HEK293 (cell line): ENCODE data around the gene SPINK6.

Experiments used
- CTCF ChIA-PET: fragments of 350-600 bp; formaldehyde crosslinking; extraction: SDS; loops from one replicate; lab custom pipeline; 2021; ENCODE audit warnings: antibody characterized with exemption; lab: Yijun Ruan, JAX
- POLR2A ChIA-PET: fragments of 300-600 bp; formaldehyde crosslinking; extraction: SDS; loops from one replicate; lab custom pipeline; 2020; ENCODE audit warnings: antibody characterized with exemption, inconsistent platforms; lab: Yijun Ruan, JAX
- H3K27ac ChIP-seq: fragments of 200-500 bp; sonication (Bioruptor generic); 2 replicates; pipeline ENCODE4 v1.5.1; 2014; ENCODE audit warnings: low read depth, low read length, control low read depth, inconsistent platforms; ENCODE audit errors: extremely low read depth
- H3K36me3 ChIP-seq, 2 experiments: fragments of 200-500 bp in 1 of 2; sonication (Bioruptor generic) in 1 of 2; 1 replicate in 1 of 2; 2 replicates in 1 of 2; pipeline ENCODE4 v1.5.1; 2014 to 2017; ENCODE audit warnings: inconsistent platforms in 2 of 2, low read length in 2 of 2; ENCODE audit not compliant: control insufficient read depth in 2 of 2, insufficient read depth in 1 of 2
- H3K4me1 ChIP-seq: fragments of 200-500 bp; sonication (Bioruptor generic); 2 replicates; pipeline ENCODE4 v1.5.1; 2014; ENCODE audit warnings: mild to moderate bottlenecking, low read length, inconsistent platforms; ENCODE audit not compliant: control insufficient read depth, insufficient read depth
- H3K4me3 ChIP-seq: 2 replicates; pipeline ENCODE4 v1.5.1; 2011; ENCODE audit warnings: low read depth, mild to moderate bottlenecking, control low read depth, low read length, moderate library complexity
- H3K9me3 ChIP-seq: fragments of 200-500 bp; sonication (Bioruptor generic); 2 replicates; pipeline ENCODE4 v1.5.1; 2014; ENCODE audit warnings: low read depth, low read length, inconsistent platforms; ENCODE audit not compliant: control insufficient read depth, insufficient read depth
- BCL11B ChIP-seq: fragments of 450-650 bp; formaldehyde crosslinking; IDR thresholded peaks from 2 replicates; pipeline ENCODE4 v1.5.1; 2016; ENCODE audit warnings: low read depth, missing biosample characterization, missing genetic modification characterization
- GLI2 ChIP-seq: fragments of 450-650 bp; formaldehyde crosslinking; IDR thresholded peaks from 2 replicates; pipeline ENCODE4; 2017; ENCODE audit warnings: missing biosample characterization, missing genetic modification characterization, low read depth, borderline replicate concordance
- KLF9 ChIP-seq: fragments of 450-650 bp; formaldehyde crosslinking; IDR thresholded peaks from 2 replicates; pipeline ENCODE4 v1.5.1; 2016; ENCODE audit warnings: missing biosample characterization, missing genetic modification characterization, low read depth
- SCRT1 ChIP-seq: fragments of 450-650 bp; formaldehyde crosslinking; IDR thresholded peaks from 2 replicates; pipeline ENCODE4 v1.5.1; 2016; ENCODE audit warnings: missing biosample characterization, missing genetic modification characterization, borderline replicate concordance
- SETDB1 ChIP-seq: IDR thresholded peaks from one replicate; pipeline ENCODE4 v1.6.1; 2017; ENCODE audit warnings: mild to moderate bottlenecking, low read length, moderate library complexity, mixed read lengths; ENCODE audit not compliant: insufficient read length
- TSHZ1 ChIP-seq: fragments of 450-650 bp; formaldehyde crosslinking; IDR thresholded peaks from 2 replicates; pipeline ENCODE4 v1.5.1; 2016; ENCODE audit warnings: missing biosample characterization, missing genetic modification characterization, borderline replicate concordance
- ZBTB21 ChIP-seq: fragments of 450-650 bp; formaldehyde crosslinking; IDR thresholded peaks from 2 replicates; pipeline ENCODE4 v1.5.1; 2017; ENCODE audit warnings: missing biosample characterization, missing genetic modification characterization
- ZBTB6 ChIP-seq: fragments of 450-650 bp; formaldehyde crosslinking; IDR thresholded peaks from 2 replicates; pipeline ENCODE4 v1.5.1; 2017; ENCODE audit warnings: missing biosample characterization, missing genetic modification characterization
- ZNF112 ChIP-seq: fragments of 450-650 bp; formaldehyde crosslinking; IDR thresholded peaks from 2 replicates; pipeline ENCODE4 v1.5.0; 2017; ENCODE audit warnings: missing biosample characterization, missing genetic modification characterization
- ZNF114 ChIP-seq: fragments of 450-650 bp; formaldehyde crosslinking; IDR thresholded peaks from 2 replicates; pipeline ENCODE4 v1.5.0; 2017; ENCODE audit warnings: missing biosample characterization, missing genetic modification characterization
- ZNF133 ChIP-seq: fragments of 450-650 bp; formaldehyde crosslinking; IDR thresholded peaks from 2 replicates; pipeline ENCODE4 v1.5.1; 2016; ENCODE audit warnings: missing biosample characterization, missing genetic modification characterization
- ZNF2 ChIP-seq: fragments of 450-650 bp; formaldehyde crosslinking; IDR thresholded peaks from 2 replicates; pipeline ENCODE4 v1.5.1; 2016; ENCODE audit warnings: missing biosample characterization, missing genetic modification characterization
- ZNF335 ChIP-seq: fragments of 450-650 bp; formaldehyde crosslinking; conservative IDR thresholded peaks from 2 replicates; pipeline ENCODE4 v1.5.1; 2016; ENCODE audit warnings: missing biosample characterization, missing genetic modification characterization
- ZNF433 ChIP-seq: fragments of 450-650 bp; formaldehyde crosslinking; IDR thresholded peaks from 2 replicates; pipeline ENCODE4 v1.5.1; 2016; ENCODE audit warnings: missing biosample characterization, missing genetic modification characterization, low read depth
- ZNF529 ChIP-seq: fragments of 450-650 bp; formaldehyde crosslinking; IDR thresholded peaks from 2 replicates; pipeline ENCODE4 v1.5.1; 2017; ENCODE audit warnings: missing genetic modification characterization, missing biosample characterization; ENCODE audit not compliant: insufficient replicate concordance
- ZNF548 ChIP-seq: fragments of 450-650 bp; formaldehyde crosslinking; IDR thresholded peaks from 2 replicates; pipeline ENCODE4 v1.5.1; 2016; ENCODE audit warnings: missing biosample characterization, missing genetic modification characterization
- ZNF629 ChIP-seq: fragments of 450-650 bp; formaldehyde crosslinking; IDR thresholded peaks from 2 replicates; pipeline ENCODE4 v1.5.1; 2017; ENCODE audit warnings: missing biosample characterization, missing genetic modification characterization
- ZNF843 ChIP-seq: fragments of 450-650 bp; formaldehyde crosslinking; IDR thresholded peaks from 2 replicates; pipeline ENCODE4 v1.5.1; 2016; ENCODE audit warnings: missing biosample characterization, missing genetic modification characterization
- ZXDB ChIP-seq: fragments of 450-650 bp; formaldehyde crosslinking; IDR thresholded peaks from 2 replicates; pipeline ENCODE4 v1.5.1; 2016; ENCODE audit warnings: missing biosample characterization, missing genetic modification characterization
- TF ChIP-seq, protein P1 (sequence below): fragments of 450-650 bp; IDR thresholded peaks from 2 replicates; pipeline ENCODE4 v1.5.1; 2018; ENCODE audit warnings: missing biosample characterization, mild to moderate bottlenecking, missing genetic modification characterization
- TF ChIP-seq, protein P2 (sequence below): fragments of 450-650 bp; formaldehyde crosslinking; IDR thresholded peaks from 2 replicates; pipeline ENCODE4 v1.5.0; 2017; ENCODE audit warnings: missing biosample characterization, missing genetic modification characterization, borderline replicate concordance
- TF ChIP-seq, protein P3 (sequence below): fragments of 450-650 bp; formaldehyde crosslinking; IDR thresholded peaks from 2 replicates; pipeline ENCODE4 v1.5.1; 2016; ENCODE audit warnings: missing biosample characterization, missing genetic modification characterization

Gene SPINK6

GRCh38 chr5:148206620-148207019, 3.8 kb downstream of the SPINK6 start (continued):
- no peak for TF ChIP-seq TSHZ1
- no peak for TF ChIP-seq ZNF114 (tag by site-specific recombination)
- TF ChIP-seq ZXDB, result no peak
- TF ChIP-seq, protein P1, sequence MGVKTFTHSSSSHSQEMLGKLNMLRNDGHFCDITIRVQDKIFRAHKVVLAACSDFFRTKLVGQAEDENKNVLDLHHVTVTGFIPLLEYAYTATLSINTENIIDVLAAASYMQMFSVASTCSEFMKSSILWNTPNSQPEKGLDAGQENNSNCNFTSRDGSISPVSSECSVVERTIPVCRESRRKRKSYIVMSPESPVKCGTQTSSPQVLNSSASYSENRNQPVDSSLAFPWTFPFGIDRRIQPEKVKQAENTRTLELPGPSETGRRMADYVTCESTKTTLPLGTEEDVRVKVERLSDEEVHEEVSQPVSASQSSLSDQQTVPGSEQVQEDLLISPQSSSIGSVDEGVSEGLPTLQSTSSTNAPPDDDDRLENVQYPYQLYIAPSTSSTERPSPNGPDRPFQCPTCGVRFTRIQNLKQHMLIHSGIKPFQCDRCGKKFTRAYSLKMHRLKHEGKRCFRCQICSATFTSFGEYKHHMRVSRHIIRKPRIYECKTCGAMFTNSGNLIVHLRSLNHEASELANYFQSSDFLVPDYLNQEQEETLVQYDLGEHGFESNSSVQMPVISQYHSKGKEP (tag by site-specific recombination), result no peak
- TF ChIP-seq BCL11B, result no peak
- TF ChIP-seq ZBTB6, result no peak
- TF ChIP-seq GLI2 (tag by site-specific recombination), result no peak
- TF ChIP-seq SCRT1 (tag by site-specific recombination), result no peak
- TF ChIP-seq ZNF629 (tag by site-specific recombination), result no peak
- no peak for TF ChIP-seq ZBTB21

DNA sequence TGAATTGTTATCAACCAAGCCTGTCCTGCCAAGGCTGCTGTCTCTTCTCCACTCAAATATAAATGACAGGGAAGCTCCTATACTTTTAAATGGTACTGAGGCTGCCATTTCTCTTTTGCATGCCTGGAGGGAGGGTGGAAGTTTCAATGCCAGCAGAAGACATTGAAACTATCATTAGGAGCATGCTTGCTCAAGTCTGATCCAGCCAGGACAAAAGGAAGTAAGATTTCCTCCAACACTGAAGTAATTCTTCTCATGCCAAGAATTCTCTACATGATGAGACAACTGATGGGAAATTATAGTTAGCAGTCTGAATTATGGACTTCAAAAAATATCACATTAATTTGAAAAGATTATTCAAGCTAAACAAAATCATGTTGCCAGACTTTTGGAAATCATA, 5.4 kb downstream of the SPINK6 start:
- H3K36me3 ChIP-seq, result no peaks in the 10 kb centered on the region
- POLR2A ChIA-PET, result no interaction called here
- H3K9me3 ChIP-seq, result no peaks in the 10 kb centered on the region
- no peaks in the 10 kb centered on the region for H3K4me1 ChIP-seq
- no peak overlapping the region for H3K4me3 ChIP-seq
- H3K27ac ChIP-seq, result no peak overlapping the region
- CTCF ChIA-PET, result interaction anchor here (1.4 kb wide), 1 partner anchor 350 kb away, joined by 3 read pairs; no protein-coding TSS in a partner anchor
- TF ChIP-seq ZNF133 (tag by site-specific recombination) (no peak), ZNF2 (tag by site-specific recombination) (no peak), ZNF112 (tag by site-specific recombination) (no peak), ZBTB6 (no peak), ZNF529 (no peak), ZNF335 (tag by site-specific recombination) (no peak), KLF9 (tag by site-specific recombination) (no peak), ZNF843 (tag by site-specific recombination) (no peak), ZNF433 (tag by site-specific recombination) (no peak), ZNF548 (tag by site-specific recombination) (no peak), SETDB1 (no peak)
- TF ChIP-seq, protein P2, sequence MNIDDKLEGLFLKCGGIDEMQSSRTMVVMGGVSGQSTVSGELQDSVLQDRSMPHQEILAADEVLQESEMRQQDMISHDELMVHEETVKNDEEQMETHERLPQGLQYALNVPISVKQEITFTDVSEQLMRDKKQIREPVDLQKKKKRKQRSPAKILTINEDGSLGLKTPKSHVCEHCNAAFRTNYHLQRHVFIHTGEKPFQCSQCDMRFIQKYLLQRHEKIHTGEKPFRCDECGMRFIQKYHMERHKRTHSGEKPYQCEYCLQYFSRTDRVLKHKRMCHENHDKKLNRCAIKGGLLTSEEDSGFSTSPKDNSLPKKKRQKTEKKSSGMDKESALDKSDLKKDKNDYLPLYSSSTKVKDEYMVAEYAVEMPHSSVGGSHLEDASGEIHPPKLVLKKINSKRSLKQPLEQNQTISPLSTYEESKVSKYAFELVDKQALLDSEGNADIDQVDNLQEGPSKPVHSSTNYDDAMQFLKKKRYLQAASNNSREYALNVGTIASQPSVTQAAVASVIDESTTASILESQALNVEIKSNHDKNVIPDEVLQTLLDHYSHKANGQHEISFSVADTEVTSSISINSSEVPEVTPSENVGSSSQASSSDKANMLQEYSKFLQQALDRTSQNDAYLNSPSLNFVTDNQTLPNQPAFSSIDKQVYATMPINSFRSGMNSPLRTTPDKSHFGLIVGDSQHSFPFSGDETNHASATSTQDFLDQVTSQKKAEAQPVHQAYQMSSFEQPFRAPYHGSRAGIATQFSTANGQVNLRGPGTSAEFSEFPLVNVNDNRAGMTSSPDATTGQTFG (tag by site-specific recombination), result no peak
- TF ChIP-seq, protein P3, sequence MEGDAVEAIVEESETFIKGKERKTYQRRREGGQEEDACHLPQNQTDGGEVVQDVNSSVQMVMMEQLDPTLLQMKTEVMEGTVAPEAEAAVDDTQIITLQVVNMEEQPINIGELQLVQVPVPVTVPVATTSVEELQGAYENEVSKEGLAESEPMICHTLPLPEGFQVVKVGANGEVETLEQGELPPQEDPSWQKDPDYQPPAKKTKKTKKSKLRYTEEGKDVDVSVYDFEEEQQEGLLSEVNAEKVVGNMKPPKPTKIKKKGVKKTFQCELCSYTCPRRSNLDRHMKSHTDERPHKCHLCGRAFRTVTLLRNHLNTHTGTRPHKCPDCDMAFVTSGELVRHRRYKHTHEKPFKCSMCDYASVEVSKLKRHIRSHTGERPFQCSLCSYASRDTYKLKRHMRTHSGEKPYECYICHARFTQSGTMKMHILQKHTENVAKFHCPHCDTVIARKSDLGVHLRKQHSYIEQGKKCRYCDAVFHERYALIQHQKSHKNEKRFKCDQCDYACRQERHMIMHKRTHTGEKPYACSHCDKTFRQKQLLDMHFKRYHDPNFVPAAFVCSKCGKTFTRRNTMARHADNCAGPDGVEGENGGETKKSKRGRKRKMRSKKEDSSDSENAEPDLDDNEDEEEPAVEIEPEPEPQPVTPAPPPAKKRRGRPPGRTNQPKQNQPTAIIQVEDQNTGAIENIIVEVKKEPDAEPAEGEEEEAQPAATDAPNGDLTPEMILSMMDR (tag by site-specific recombination), result no peak
